ENCODE data around the gene FOXO3B. TPM values are rescaled to one million over a fixed set of nuclear protein-coding genes. Genes with fewer than 3 reads are reported as not detected.

Gene FOXO3B
- total RNA-seq = 6.2 and 7.1 TPM in 2 replicates

DNA sequence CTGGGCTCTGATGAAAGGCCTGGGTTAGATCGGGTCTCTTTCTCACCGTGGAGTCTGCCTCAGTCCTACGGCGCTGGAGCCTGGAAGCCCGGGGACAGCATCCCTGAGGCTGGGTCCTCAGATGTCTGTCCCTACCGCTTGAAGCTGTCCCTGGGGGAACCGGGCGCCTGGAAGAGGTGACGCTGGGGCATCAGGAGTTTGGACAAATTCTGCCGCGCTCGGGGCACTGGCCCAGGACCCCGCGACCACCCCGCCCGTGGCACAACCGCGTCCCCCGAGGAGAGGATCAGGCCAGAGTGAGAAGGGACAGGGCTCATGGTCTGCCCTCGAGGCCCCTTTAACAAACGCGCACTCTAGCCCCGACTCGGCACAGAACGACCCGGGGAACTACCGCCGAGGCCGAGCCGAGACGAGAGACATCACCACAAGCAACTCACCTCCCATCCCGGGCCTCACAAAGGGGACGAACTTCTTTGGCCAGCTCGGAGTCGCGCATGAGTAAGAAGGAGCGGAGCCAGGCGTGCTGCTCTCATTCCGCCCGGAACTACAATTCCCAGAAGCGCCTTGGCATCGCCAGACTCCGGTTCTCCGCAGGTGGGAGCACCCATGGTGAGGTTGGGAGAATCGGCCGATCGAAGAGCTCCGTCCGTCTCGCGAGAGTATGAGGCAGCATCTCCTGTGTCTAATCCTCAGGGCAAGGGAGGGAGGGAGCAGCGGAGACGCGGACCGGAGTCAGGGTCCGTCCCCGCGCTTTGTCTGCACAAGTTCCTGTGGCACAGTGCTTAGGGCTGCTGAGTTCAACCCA, at the start of gene FOXO3B:
FOXO3B (minus strand) TSS at position 548 of the 805 bp plus-strand sequence. CDS start 663 bp downstream, outside the sequence.

DNA sequence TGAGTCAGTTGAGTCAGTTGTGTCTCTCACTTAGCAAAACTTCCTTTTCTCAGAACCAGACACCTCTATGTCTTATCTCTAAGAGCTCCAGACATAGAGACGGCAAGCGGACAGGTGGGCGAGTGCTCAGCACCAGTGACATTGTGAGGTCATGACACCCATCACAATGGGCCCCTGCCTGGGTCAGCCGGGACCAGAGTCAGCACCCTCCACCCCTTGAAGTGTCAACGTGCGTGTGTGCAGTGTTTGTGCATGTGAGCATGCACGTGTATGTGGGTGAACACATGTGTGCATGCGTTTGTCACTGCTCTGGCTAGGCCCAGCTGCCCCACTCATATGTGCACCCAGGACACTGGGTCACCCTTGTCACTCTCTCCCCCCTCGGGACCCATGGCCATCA, 37.8 kb downstream of the FOXO3B start, which contains the start of gene TBC1D28:
TBC1D28 (minus strand) TSS at position 101 of the 400 bp plus-strand sequence. CDS start 3,039 bp downstream, outside the sequence.

Other genes starting within 250 kb of the FOXO3B start
- not detected in 2 replicates for gene LGALS9C, start 205.5 kb downstream of the FOXO3B start, total RNA-seq
- not detected in 2 replicates for gene TBC1D28, start 37.9 kb downstream of the FOXO3B start, total RNA-seq
- gene FBXW10, start 61.7 kb upstream of the FOXO3B start, total RNA-seq = 0.10 TPM in 1 of 2 replicates, not detected in the other
- gene TVP23B, start 98.9 kb upstream of the FOXO3B start, total RNA-seq = 29.6 and 30.2 TPM in 2 replicates
- 13.6 and 14.2 TPM in 2 replicates for gene PRPSAP2, start 175.8 kb upstream of the FOXO3B start, total RNA-seq

Measured in cardiac ventricle fibroblast (primary cell).